ENCODE data around the gene CCDC150. TPM values are rescaled to one million over a fixed set of nuclear protein-coding genes. Genes with fewer than 3 reads are reported as not detected.
A peak's percentile ranks its signal among the peaks of the same experiment; 100 is the strongest.

The CCDC150 gene
- total RNA-seq, 1 donor from 2014 or later: 1.5 TPM

GRCh38 chr2:196750291-196750923 lies 110.9 kb downstream of the CCDC150 start:
- ATAC-seq (peak in 1 of 2 donors; percentile 11), DNase-seq (no peak)
- H3K27ac ChIP-seq: no peak overlapping the region
- no peak for TF ChIP-seq CTCF (IDR thresholded peaks at IDR 0.05)
- H3K36me3 ChIP-seq: no peaks in the 10 kb centered on the region
- no peak overlapping the region for H3K4me3 ChIP-seq
- H3K9me3 ChIP-seq: peaks cover 10% of the 10 kb centered on the region
- intact Hi-C loops (cut with DNase I): no loop called here
- no peaks in the 10 kb centered on the region for H3K27me3 ChIP-seq (ENCODE audit: low read depth)
- no peaks in the 10 kb centered on the region for H3K4me1 ChIP-seq

GRCh38 chr2:196750977-196751631 lies 111.6 kb downstream of the CCDC150 start:
- DNase-seq: peak; percentile 56
- ATAC-seq: peak; percentile 84

DNA sequence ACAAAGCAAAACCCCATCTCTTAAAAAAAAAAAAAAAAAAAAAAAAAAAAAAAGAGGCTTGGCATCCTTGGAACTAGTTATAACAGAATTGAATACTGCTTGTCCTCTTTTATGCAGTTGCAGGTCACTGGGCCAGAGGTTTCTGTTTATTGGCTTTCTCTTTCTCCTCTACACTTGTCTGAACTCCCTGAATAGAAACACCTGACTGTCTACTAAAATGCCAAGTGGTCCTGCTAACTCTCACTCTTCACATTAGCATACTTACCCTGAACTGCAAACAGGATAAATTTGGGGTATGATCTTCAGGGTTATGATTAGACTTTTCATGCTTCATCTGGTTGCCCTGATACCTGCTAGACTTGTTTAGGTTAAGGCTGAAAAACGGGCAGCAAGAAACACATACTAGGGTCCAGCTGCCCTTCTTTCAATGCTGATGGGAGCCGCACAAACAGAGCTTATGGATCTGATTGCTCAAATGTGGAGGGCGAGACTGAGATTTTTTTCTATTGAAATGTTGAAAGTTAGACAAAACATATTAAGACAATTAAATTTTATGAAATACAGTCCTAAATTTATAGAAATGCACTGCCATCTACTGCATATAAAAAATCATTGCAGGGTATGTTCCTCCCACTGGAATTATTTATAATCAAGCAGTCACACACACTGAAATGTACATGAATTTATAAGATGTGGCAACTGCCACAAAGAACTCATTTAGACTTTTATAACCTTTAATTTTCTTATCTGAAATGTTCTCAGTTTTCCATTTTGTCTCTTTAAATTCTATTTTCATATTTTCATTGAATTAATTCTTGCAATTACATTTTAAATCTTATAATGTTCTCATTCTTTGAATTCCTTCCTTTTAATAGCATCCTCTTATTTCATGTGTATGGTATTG lies 119.2 kb downstream of the CCDC150 start:
- ATAC-seq (no peak), DNase-seq (no peak)
- Histone ChIP-seq H3K4me3 (no peak overlapping the region), H3K9me3 (peaks cover 4% of the 10 kb centered on the region), H3K27me3 (ENCODE audit: low read depth) (no peaks in the 10 kb centered on the region), H3K4me1 (no peaks in the 10 kb centered on the region), H3K36me3 (peaks cover 11% of the 10 kb centered on the region), H3K27ac (no peak overlapping the region)
- intact Hi-C loops (cut with DNase I): no loop called here
- TF ChIP-seq CTCF (IDR thresholded peaks at IDR 0.05): peak; percentile 10

More at GRCh38 chr2:196750977-196751631, 111.6 kb downstream of the CCDC150 start:
- Histone ChIP-seq H3K27ac (no peak overlapping the region), H3K36me3 (no peaks in the 10 kb centered on the region), H3K4me3 (no peak overlapping the region), H3K4me1 (no peaks in the 10 kb centered on the region), H3K9me3 (peaks cover 10% of the 10 kb centered on the region), H3K27me3 (ENCODE audit: low read depth) (no peaks in the 10 kb centered on the region)
- TF ChIP-seq CTCF (IDR thresholded peaks at IDR 0.05): peak; percentile 88
- intact Hi-C loops (cut with DNase I): no loop called here

DNA sequence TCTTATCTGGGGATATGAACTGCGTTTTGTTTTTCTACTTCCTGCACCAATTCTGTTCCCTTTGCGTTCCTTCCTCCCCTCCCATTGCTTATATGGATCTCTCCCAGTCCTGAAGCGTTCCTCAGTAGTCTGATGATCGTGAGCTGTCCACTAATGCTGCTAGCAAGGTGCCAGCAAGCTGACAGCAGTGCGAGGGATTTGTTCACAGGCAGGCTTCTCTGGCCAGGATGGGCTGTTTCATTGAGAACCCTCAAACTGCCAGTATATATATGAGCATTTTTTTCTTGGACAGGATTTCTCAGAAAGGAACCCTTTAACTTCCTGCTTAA lies 119.8 kb downstream of the CCDC150 start:
- no peak for ATAC-seq
- Histone ChIP-seq H3K9me3 (no peaks in the 10 kb centered on the region), H3K36me3 (peaks cover 17% of the 10 kb centered on the region), H3K27me3 (ENCODE audit: low read depth) (no peaks in the 10 kb centered on the region), H3K27ac (no peak overlapping the region), H3K4me3 (no peak overlapping the region), H3K4me1 (no peaks in the 10 kb centered on the region)
- DNase-seq: no peak
- intact Hi-C loops (cut with DNase I): no loop called here
- TF ChIP-seq CTCF (IDR thresholded peaks at IDR 0.05): no peak

DNA sequence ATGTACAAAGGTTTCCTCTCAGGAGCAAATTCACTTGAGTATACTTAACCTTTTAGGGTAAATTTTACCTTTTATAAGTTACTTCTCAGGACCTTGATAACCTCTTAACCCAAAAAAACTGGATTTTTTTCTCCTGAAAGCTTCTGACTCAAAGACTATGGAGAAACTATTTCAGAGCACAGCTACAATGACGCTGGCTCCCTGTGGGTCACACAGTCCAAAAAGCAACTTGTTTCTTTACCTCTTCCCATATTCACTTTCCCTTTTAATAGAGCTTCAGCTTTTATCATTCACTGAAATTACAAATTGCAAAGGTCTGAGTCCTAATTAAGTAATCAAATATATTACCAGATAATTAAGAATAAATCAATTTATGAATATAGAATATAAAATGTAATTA lies 127.6 kb downstream of the CCDC150 start:
- DNase-seq (no peak), ATAC-seq (no peak)
- Histone ChIP-seq H3K36me3 (peaks cover 93% of the 10 kb centered on the region), H3K27ac (no peak overlapping the region), H3K4me3 (no peak overlapping the region), H3K27me3 (ENCODE audit: low read depth) (no peaks in the 10 kb centered on the region), H3K4me1 (no peaks in the 10 kb centered on the region), H3K9me3 (no peaks in the 10 kb centered on the region)
- TF ChIP-seq CTCF (IDR thresholded peaks at IDR 0.05): no peak
- intact Hi-C loops (cut with DNase I): no loop called here

Other genes with a start within 250 kb of the CCDC150 start
- 52.7 TPM for gene HECW2, start 46.2 kb upstream of the CCDC150 start, total RNA-seq
- 25.7 TPM for gene GTF3C3, start 160.0 kb downstream of the CCDC150 start, total RNA-seq
- gene C2orf66, start 169.6 kb downstream of the CCDC150 start, total RNA-seq: 0.21 TPM